Gastroesophageal sphincter (tissue), 3 donors: ENCODE measurements around the gene MEF2D.

Experiments used
- CTCF ChIP-seq, 4 experiments: fragments of 200-600 bp in 2 of 4; fragments of 450-650 bp in 2 of 4; sonication (generic) in 1 of 4; IDR thresholded peaks; one replicate each; pipeline ENCODE4 v1.5.1; 2017 to 2019; ENCODE audit warnings: antibody characterized with exemption in 4 of 4, mild to moderate bottlenecking in 2 of 4, moderate library complexity in 2 of 4
- POLR2AphosphoS5 ChIP-seq: sonication (generic); formaldehyde crosslinking; IDR thresholded peaks from one replicate; pipeline ENCODE4 v1.6.1; 2017; ENCODE audit warnings: antibody characterized with exemption

DNA sequence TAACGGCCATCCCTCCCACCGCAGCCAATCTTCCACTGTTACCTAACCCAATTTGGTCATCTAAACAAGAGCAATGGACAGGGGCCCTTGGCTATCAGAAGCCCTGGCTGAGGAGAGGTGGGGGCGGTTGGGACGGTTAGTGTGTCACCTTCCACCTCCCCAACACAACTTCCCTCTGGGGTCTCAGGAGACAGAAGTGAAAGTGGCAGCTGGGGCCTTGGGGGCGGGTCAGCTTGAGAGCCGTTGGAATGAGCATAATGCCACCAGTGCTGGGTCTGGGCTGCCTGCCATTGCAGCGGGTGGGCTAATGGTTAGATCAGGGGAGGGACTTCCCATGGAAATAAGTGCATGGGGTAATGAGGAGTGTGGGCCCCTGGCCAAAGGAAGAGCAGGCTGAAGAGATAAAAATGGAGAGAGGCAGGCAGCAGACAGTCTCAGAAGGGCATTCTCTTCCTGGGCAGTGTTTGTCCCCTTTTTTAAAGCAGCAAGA is 7.9 kb downstream of the MEF2D start:
- TF ChIP-seq CTCF (IDR thresholded peaks at IDR 0.05) (no peak), POLR2AphosphoS5 (no peak)
